Measurements from ENCODE around the gene ATG12. TPM values are rescaled to one million over a fixed set of nuclear protein-coding genes. Genes with fewer than 3 reads are reported as not detected.
"Not testable (repeated sequence)": the region's sequence is repeated elsewhere in the genome, so short reads cannot be mapped to it uniquely, and the experiment has no call there.

Gene ATG12
- total and polyA plus RNA-seq, 2 experiments from 2014 or later = 52.6 to 109 TPM

GRCh38 chr5:115888027-115888426, 46.7 kb upstream of the ATG12 start:
- TF ChIP-seq CTCF (conservative IDR thresholded peaks at IDR 0.05; ENCODE audit: low read depth in 2 of 2) (peak in 1 of 2 experiments; percentile 40; a peak in 2 of 4 replicates), JUNB (IDR thresholded peaks at IDR 0.05; ENCODE audit: unreplicated experiment) (no peak)
- Histone ChIP-seq H4K20me1 (replicated peaks; ENCODE audit: insufficient read depth) (no peaks in the 10 kb centered on the region), H3F3A (replicated peaks; ENCODE audit: low read depth) (no peaks in the 10 kb centered on the region), H2AFZ (no peak overlapping the region), H3K27me3 (ENCODE audit: insufficient read depth) (no peaks in the 10 kb centered on the region), H3K4me3 (no peak overlapping the region), H3K79me2 (replicated peaks; ENCODE audit: insufficient read depth) (no peaks in the 10 kb centered on the region), H3K4me1 (ENCODE audit: insufficient read depth) (no peaks in the 10 kb centered on the region), H3K27ac (ENCODE audit: low read depth) (no peak overlapping the region), H3K36me3 (ENCODE audit: insufficient read depth) (no peaks in the 10 kb centered on the region), H3K9me2 (ENCODE audit: insufficient read depth) (no peaks in the 10 kb centered on the region), H3K4me2 (no peak overlapping the region)
- no peaks in the 10 kb centered on the region for H3K4me1 Mint-ChIP-seq
- H3K27me3 Mint-ChIP-seq (ENCODE audit: insufficient read depth, low read depth, poor library complexity) = peaks cover 2% of the 10 kb centered on the region
- no peaks in the 10 kb centered on the region for H3K9me3 Mint-ChIP-seq
- H3K27ac Mint-ChIP-seq = no peak overlapping the region
- H3K36me3 Mint-ChIP-seq (ENCODE audit: low read depth) = peaks cover 6% of the 10 kb centered on the region; the same call in 2 of the 3 replicates
- ATAC-seq = no peak
- H3K4me3 Mint-ChIP-seq = no peak overlapping the region
- DNase-seq (ENCODE audit: low spot score) = peak; percentile 21

- not testable (repeated sequence) for H3F3A ChIP-seq (replicated peaks; ENCODE audit: low read depth); H3K4me3 ChIP-seq; H3K4me3 Mint-ChIP-seq; H3K36me3 ChIP-seq (ENCODE audit: insufficient read depth); H3K79me2 ChIP-seq (replicated peaks; ENCODE audit: insufficient read depth); DNase-seq (ENCODE audit: low spot score); H3K9me2 ChIP-seq (ENCODE audit: insufficient read depth); H3K9me3 Mint-ChIP-seq; H2AFZ ChIP-seq; ATAC-seq; H3K4me1 ChIP-seq (ENCODE audit: insufficient read depth); H3K27ac Mint-ChIP-seq; H4K20me1 ChIP-seq (replicated peaks; ENCODE audit: insufficient read depth); H3K4me2 ChIP-seq; H3K27ac ChIP-seq (ENCODE audit: low read depth); H3K27me3 Mint-ChIP-seq (ENCODE audit: insufficient read depth, low read depth, poor library complexity); H3K4me1 Mint-ChIP-seq; H3K27me3 ChIP-seq (ENCODE audit: insufficient read depth)
- peaks cover 12% of the 10 kb centered on the region; the same call in 2 of the 3 replicates for H3K36me3 Mint-ChIP-seq (ENCODE audit: low read depth)
Observed at GRCh38 chr5:115885208-115885607, 43.8 kb upstream of the ATG12 start.

- H3K4me3 ChIP-seq = no peak overlapping the region
- no peaks in the 10 kb centered on the region for H3K9me2 ChIP-seq (ENCODE audit: insufficient read depth)
- H3K36me3 ChIP-seq (ENCODE audit: insufficient read depth) = no peaks in the 10 kb centered on the region
- no peak overlapping the region for H3K4me3 Mint-ChIP-seq
- H3K4me1 ChIP-seq (ENCODE audit: insufficient read depth) = no peaks in the 10 kb centered on the region
- no peaks in the 10 kb centered on the region for H3K9me3 Mint-ChIP-seq
- peaks cover 4% of the 10 kb centered on the region for H3K79me2 ChIP-seq (replicated peaks; ENCODE audit: insufficient read depth)
- H3K27me3 ChIP-seq (ENCODE audit: insufficient read depth) = no peaks in the 10 kb centered on the region
- no peak overlapping the region for H3K4me2 ChIP-seq
- H2AFZ ChIP-seq = no peak overlapping the region
- DNase-seq (ENCODE audit: low spot score) (no peak), ATAC-seq (no peak)
- no peaks in the 10 kb centered on the region for H3F3A ChIP-seq (replicated peaks; ENCODE audit: low read depth)
- no peak overlapping the region for H3K27ac ChIP-seq (ENCODE audit: low read depth)
- peaks cover 12% of the 10 kb centered on the region; the same call in 2 of the 3 replicates for H3K36me3 Mint-ChIP-seq (ENCODE audit: low read depth)
- H4K20me1 ChIP-seq (replicated peaks; ENCODE audit: insufficient read depth) = peaks cover 5% of the 10 kb centered on the region; the same call in 1 of the 2 replicates
- peaks cover 2% of the 10 kb centered on the region for H3K27me3 Mint-ChIP-seq (ENCODE audit: insufficient read depth, low read depth, poor library complexity)
- H3K27ac Mint-ChIP-seq = no peak overlapping the region
- H3K4me1 Mint-ChIP-seq = no peaks in the 10 kb centered on the region
- no peak for TF ChIP-seq ZNF331 (CRISPR knock-in tag; IDR thresholded peaks at IDR 0.05; ENCODE audit: low read depth)
- TF ChIP-seq CREB1 (CRISPR knock-in tag; IDR thresholded peaks at IDR 0.05; ENCODE audit: low read depth) = no peak
- TF ChIP-seq EZH2 (IDR thresholded peaks at IDR 0.05; ENCODE audit: low read depth, unreplicated experiment) = no peak
- no peak for TF ChIP-seq ZNF114 (CRISPR knock-in tag; IDR thresholded peaks at IDR 0.05)
- TF ChIP-seq EZH2phosphoT487 (IDR thresholded peaks at IDR 0.05; ENCODE audit: unreplicated experiment) = no peak
- no peak for TF ChIP-seq JUNB (IDR thresholded peaks at IDR 0.05; ENCODE audit: unreplicated experiment)
- no peak for TF ChIP-seq REST (IDR thresholded peaks at IDR 0.05; ENCODE audit: unreplicated experiment)
- no peak for TF ChIP-seq ETS1 (IDR thresholded peaks at IDR 0.05)
- no peak for TF ChIP-seq STAT1 (IDR thresholded peaks at IDR 0.05; ENCODE audit: unreplicated experiment)
Observed at GRCh38 chr5:115884704-115885103, 43.3 kb upstream of the ATG12 start.

Data from GM23338 (cell line).